Endothelial cell of umbilical vein (primary cell): ENCODE measurements around the gene TERT.

Experiments
- CTCF ChIP-seq, 2 donors: IDR thresholded peaks; 1 replicate in 1 of 2; 2 replicates in 1 of 2; pipeline ENCODE4 v1.5.1; 2011; ENCODE audit warnings: low read length in 2 of 2, mild to moderate bottlenecking in 2 of 2, moderate library complexity in 2 of 2, control low read depth in 1 of 2, inconsistent platforms in 1 of 2, low read depth in 1 of 2; ENCODE audit not compliant: insufficient read depth in 1 of 2; ENCODE audit errors: extremely low read depth in 1 of 2
- FOS ChIP-seq: IDR thresholded peaks from 2 replicates; pipeline ENCODE4 v1.6.1; 2011; ENCODE audit warnings: mild to moderate bottlenecking, low read length, moderate library complexity, borderline replicate concordance; ENCODE audit not compliant: insufficient read depth
- GATA2 ChIP-seq: IDR thresholded peaks from 2 replicates; pipeline ENCODE4 v1.7.0; 2011; ENCODE audit warnings: low read depth, mild to moderate bottlenecking, moderate library complexity, mixed read lengths, low read length; ENCODE audit not compliant: insufficient read length, insufficient read depth
- MAX ChIP-seq: IDR thresholded peaks from 2 replicates; pipeline ENCODE4 v1.6.1; 2011; ENCODE audit not compliant: insufficient read depth, insufficient read length
- POLR2A ChIP-seq: IDR thresholded peaks from 2 replicates; pipeline ENCODE4 v1.6.1; 2012; ENCODE audit warnings: low read depth, mild to moderate bottlenecking, control low read depth, low read length

DNA sequence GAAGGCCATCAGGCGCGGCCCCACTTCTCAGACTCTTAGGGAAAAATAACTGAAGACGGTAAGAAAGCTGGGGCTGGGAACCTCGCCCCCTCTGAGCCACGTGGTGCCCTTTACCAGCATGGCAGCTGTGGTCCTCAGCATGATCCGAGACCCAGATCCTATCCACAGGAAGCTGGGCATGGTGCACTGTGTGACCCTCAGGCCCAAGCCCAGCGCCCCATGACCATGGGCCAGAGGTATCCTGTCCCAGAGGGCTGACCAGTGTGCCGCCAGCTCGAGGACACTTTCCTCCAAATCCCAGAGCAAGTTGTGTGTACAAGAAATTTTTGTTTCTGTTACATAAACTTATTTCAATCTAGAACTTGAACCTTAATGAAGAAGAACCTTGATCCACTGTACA, 28.1 kb downstream of the TERT start:
- TF ChIP-seq MAX: no peak
- TF ChIP-seq POLR2A: no peak
- TF ChIP-seq FOS: no peak
- no peak for TF ChIP-seq CTCF (IDR thresholded peaks at IDR 0.05; ENCODE audit: extremely low read depth in 1 of 2, insufficient read depth in 1 of 2, low read depth in 1 of 2, low read length in 2 of 2)
- TF ChIP-seq GATA2: no peak
